ENCODE measurements around the gene FOXC2.
"Not testable (repeated sequence)": the region's sequence is repeated elsewhere in the genome, so short reads cannot be mapped to it uniquely, and the experiment has no call there.

FOXC2 gene

DNA sequence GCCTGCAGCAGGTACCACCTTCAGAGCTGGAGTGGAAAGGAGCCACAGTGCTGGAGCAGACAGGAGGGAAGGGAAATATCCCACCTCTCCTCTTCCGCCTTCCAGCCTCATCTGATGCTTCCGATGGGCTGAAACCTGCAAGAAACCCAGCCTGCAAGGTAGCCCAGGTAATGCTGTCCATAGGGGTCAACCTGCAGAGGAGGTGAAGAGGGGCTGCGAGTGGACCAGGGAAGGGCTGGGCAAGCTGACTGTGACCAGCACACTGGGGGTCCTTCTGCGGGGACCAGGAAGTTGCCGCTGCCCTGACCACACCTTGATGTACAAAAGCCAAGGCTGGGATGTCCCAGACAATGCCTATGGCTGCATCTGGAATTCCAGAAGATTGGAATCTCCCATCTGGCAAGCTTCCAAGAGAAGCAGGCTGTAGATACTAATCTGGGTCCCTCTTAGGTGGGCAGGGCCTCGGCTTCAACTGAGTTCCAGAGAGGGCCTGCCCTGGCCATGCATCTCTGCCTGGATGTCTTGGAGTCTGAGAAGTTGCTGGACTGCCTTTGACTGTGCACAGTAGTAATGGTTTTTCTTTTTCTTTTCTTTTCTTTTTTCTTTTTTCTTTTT lies 17.5 kb downstream of the FOXC2 start:
- no peak for TF ChIP-seq CTCF (IDR thresholded peaks at IDR 0.05; ENCODE audit: low read depth, low read length)
- H3K4me3 ChIP-seq (ENCODE audit: low read depth, low read length) = no peak overlapping the region

DNA sequence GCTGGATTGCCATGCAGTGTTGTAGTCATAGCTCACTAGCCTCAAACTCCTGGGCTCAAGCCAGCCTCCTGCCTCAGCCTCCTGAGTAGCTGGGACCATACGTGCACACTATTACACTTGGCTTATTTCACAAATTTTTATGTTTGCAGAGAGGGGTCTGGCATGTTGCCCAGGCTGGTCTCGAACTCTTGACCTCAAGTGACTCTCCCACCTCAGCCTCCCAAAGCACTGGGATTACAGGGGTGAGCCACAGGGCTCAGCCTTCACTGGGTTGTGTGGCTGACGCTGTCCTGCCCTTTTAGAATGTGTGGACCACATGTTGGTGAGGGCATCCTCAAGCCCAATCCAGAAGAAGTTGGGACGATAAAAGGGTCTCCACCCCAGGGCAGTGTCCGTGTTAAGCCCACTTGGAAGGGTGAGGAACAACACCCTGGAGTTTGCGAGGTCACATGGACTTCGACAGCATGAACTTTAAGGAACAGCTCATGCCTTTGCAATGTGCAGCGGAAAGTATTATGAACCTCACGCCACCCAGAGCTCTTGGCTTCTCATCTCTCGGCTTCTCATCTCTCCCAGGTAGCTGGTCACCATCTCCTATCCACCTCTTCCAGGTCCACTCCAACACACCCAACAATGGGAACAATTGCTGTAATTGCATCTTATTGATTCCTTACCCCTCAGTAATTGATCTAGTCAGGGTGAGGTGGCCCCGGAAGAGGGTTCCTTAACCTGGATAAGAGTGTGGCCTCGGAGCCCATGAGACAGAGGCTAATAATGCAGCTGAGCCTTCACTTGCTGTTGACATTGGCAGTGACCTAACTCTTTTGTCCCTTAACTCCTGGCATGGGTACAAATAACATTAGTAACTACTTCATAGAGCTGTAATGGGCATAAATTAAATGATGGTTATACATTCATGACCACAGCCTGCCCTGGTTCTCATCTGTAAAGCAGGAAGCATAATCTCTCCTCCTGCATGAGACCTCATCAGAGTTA lies 18.4 kb downstream of the FOXC2 start:
- peak overlapping the region; percentile 35 for H3K4me3 ChIP-seq (ENCODE audit: low read depth, low read length)

DNA sequence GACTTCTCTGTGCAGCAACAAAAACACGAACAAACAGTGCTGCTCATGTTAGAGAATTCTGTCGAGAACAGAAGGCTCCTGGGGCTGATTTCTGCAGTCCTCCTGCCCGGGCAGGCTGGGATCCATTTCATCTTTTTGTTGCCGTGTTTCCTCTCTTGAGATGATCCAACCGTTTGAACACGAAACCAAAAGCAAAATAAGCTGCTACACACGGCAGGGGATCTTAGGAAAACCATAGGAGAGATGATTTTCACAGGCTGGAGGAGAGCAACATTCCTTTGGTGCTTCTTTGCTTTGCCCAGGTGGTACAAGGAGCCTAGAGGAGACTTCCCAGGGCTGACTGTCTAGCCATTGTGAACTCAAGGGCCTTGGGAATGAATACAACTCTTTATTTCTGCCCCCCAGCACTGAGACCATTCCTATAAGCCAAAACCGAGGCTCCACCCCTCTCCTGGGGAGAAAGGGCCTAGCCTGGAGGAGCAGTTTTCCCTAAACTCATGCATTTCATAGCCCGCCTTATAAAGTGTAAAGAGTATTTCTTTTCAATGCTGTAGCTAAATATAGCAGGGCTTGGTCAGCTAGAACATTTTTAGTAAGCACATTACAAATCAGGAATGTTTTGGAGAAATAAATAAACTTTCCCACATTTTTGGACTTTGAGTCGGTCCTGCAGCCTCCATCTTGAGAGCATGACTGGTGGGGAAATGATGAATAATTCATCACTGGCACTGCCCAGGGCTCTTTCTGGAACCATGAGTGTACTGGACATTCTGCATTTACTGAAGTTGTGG lies 19.4 kb downstream of the FOXC2 start:
- peak overlapping the region; percentile 35 for H3K4me3 ChIP-seq (ENCODE audit: low read depth, low read length)
- TF ChIP-seq CTCF (IDR thresholded peaks at IDR 0.05; ENCODE audit: low read depth, low read length) = no peak

More for the DNA sequence above, 18.4 kb downstream of the FOXC2 start:
- no peak for TF ChIP-seq CTCF (IDR thresholded peaks at IDR 0.05; ENCODE audit: low read depth, low read length)

DNA sequence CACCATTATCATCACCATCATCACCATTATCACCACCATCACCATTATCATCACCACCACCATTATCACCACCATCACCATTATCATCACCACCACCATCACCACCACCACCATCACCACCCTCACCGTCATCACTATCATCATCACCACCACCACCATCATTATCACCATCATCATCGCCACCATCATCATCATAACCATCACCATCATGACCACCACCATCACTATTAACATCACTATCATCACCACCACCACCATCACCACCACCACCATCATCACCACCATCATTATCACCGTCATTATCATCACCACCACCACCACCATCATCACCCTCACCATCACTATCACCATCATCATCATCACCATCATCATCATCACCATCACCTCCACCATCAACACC lies 20.9 kb downstream of the FOXC2 start:
- no peak overlapping the region for H3K4me3 ChIP-seq (ENCODE audit: low read depth, low read length)
- no peak for TF ChIP-seq CTCF (IDR thresholded peaks at IDR 0.05; ENCODE audit: low read depth, low read length)

- not testable (repeated sequence) for H3K4me3 ChIP-seq (ENCODE audit: low read depth, low read length)
Measured at GRCh38 chr16:86587955-86588354, 21.3 kb downstream of the FOXC2 start.

DNA sequence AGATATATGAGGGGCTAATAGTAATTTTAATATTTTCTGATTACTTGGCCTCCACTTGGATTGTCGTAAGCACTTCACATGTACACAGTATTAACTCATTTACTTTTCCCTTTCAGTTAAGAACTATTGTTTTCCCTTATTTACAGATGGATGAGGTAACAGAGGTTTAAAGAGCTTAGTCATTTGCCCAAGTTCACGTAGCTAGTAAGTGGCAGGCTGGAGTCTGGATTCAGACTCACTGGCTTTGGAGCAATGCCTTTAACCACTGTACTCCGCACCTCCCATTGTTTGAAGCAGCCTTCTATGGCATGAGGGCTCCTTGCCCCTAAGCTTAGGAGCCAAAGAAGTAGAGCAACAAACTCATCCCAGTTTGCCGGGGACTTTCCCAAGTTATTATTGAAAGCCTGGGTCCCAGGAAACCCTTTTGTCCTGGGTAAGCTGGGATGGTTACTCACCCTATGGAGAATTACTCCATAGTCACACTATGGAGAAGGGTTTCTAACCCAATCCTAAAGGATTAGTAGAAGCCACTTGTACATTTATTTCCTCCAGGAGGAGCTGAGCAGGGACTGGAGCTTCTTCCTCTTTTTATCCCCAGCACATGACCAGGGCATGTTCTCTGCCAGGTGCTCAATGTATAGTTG lies 24.0 kb downstream of the FOXC2 start:
- H3K4me3 ChIP-seq (ENCODE audit: low read depth, low read length) = no peak overlapping the region
- TF ChIP-seq CTCF (IDR thresholded peaks at IDR 0.05; ENCODE audit: low read depth, low read length) = no peak

GRCh38 chr16:86591270-86591669 lies 24.6 kb downstream of the FOXC2 start:
- H3K4me3 ChIP-seq (ENCODE audit: low read depth, low read length) = no peak overlapping the region
- TF ChIP-seq CTCF (IDR thresholded peaks at IDR 0.05; ENCODE audit: low read depth, low read length) = no peak
